ENCODE results near the gene PRPH2.

PRPH2 gene

GRCh38 chr6:42720739-42721138, 1.7 kb downstream of the PRPH2 start:
- H3K4me1 ChIP-seq (ENCODE audit: control insufficient read depth, low read length): peaks cover 5% of the 10 kb centered on the region
- no peak overlapping the region for H3K27ac ChIP-seq (ENCODE audit: low read depth, low read length)
- no peak overlapping the region for H3K4me2 ChIP-seq (ENCODE audit: low read length)
- H4K20me1 ChIP-seq (ENCODE audit: control insufficient read depth, insufficient read depth, low read depth, low read length): no peaks in the 10 kb centered on the region
- no peaks in the 10 kb centered on the region for H3K9me3 ChIP-seq (ENCODE audit: control insufficient read depth, insufficient read depth, low read length)
- no peaks in the 10 kb centered on the region for H3F3A ChIP-seq (ENCODE audit: control insufficient read depth, insufficient read depth)
- no peak overlapping the region for H3K4me3 ChIP-seq (ENCODE audit: low read length)
- H3K9me2 ChIP-seq (replicated peaks; ENCODE audit: control insufficient read depth, low read length): no peaks in the 10 kb centered on the region
- TF ChIP-seq EZH2phosphoT487 (IDR thresholded peaks at IDR 0.05; ENCODE audit: borderline replicate concordance, low read length) (no peak), CTCF (IDR thresholded peaks at IDR 0.05; ENCODE audit: low read depth, low read length, poor library complexity, severe bottlenecking) (no peak)
- H3K27me3 ChIP-seq (ENCODE audit: control insufficient read depth, low read length): no peaks in the 10 kb centered on the region
- H3K36me3 ChIP-seq (ENCODE audit: control insufficient read depth, low read length): no peaks in the 10 kb centered on the region
- no peaks in the 10 kb centered on the region for H3K79me2 ChIP-seq (ENCODE audit: control insufficient read depth, low read length)

- H4K20me1 ChIP-seq (ENCODE audit: control insufficient read depth, insufficient read depth, low read depth, low read length): no peaks in the 10 kb centered on the region
- no peaks in the 10 kb centered on the region for H3K27me3 ChIP-seq (ENCODE audit: control insufficient read depth, low read length)
- no peak overlapping the region for H3K4me3 ChIP-seq (ENCODE audit: low read length)
- no peak for TF ChIP-seq CTCF (IDR thresholded peaks at IDR 0.05; ENCODE audit: low read depth, low read length, poor library complexity, severe bottlenecking)
- no peak for TF ChIP-seq EZH2phosphoT487 (IDR thresholded peaks at IDR 0.05; ENCODE audit: borderline replicate concordance, low read length)
- H3K9me2 ChIP-seq (replicated peaks; ENCODE audit: control insufficient read depth, low read length): no peaks in the 10 kb centered on the region
- no peak overlapping the region for H3K4me2 ChIP-seq (ENCODE audit: low read length)
- H3K36me3 ChIP-seq (ENCODE audit: control insufficient read depth, low read length): no peaks in the 10 kb centered on the region
- H3K79me2 ChIP-seq (ENCODE audit: control insufficient read depth, low read length): no peaks in the 10 kb centered on the region
- no peaks in the 10 kb centered on the region for H3F3A ChIP-seq (ENCODE audit: control insufficient read depth, insufficient read depth)
- H3K4me1 ChIP-seq (ENCODE audit: control insufficient read depth, low read length): peaks cover 8% of the 10 kb centered on the region
- 0 out of 2 replicates have a peak, but pooled peaks cover 5% of the 10 kb centered on the region for H3K9me3 ChIP-seq (ENCODE audit: control insufficient read depth, insufficient read depth, low read length)
- no peak overlapping the region for H3K27ac ChIP-seq (ENCODE audit: low read depth, low read length)
Measured at GRCh38 chr6:42715871-42716270, 6.5 kb downstream of the PRPH2 start.

GRCh38 chr6:42714098-42714761, 8.2 kb downstream of the PRPH2 start:
- Histone ChIP-seq H3K4me1 (ENCODE audit: control insufficient read depth, low read length) (peaks cover 6% of the 10 kb centered on the region), H3K4me2 (ENCODE audit: low read length) (no peak overlapping the region), H3F3A (ENCODE audit: control insufficient read depth, insufficient read depth) (no peaks in the 10 kb centered on the region), H3K4me3 (ENCODE audit: low read length) (no peak overlapping the region), H3K79me2 (ENCODE audit: control insufficient read depth, low read length) (no peaks in the 10 kb centered on the region), H3K27ac (ENCODE audit: low read depth, low read length) (no peak overlapping the region), H3K27me3 (ENCODE audit: control insufficient read depth, low read length) (no peaks in the 10 kb centered on the region), H3K36me3 (ENCODE audit: control insufficient read depth, low read length) (no peaks in the 10 kb centered on the region), H4K20me1 (ENCODE audit: control insufficient read depth, insufficient read depth, low read depth, low read length) (no peaks in the 10 kb centered on the region), H3K9me3 (ENCODE audit: control insufficient read depth, insufficient read depth, low read length) (0 out of 2 replicates have a peak, but pooled peaks cover 5% of the 10 kb centered on the region), H3K9me2 (replicated peaks; ENCODE audit: control insufficient read depth, low read length) (no peaks in the 10 kb centered on the region)
- TF ChIP-seq CTCF (IDR thresholded peaks at IDR 0.05; ENCODE audit: low read depth, low read length, poor library complexity, severe bottlenecking) (no peak), EZH2phosphoT487 (IDR thresholded peaks at IDR 0.05; ENCODE audit: borderline replicate concordance, low read length) (no peak)
